WERI-Rb-1 (cell line): ENCODE results near the gene GJB4.

Experiments used
- DNase-seq: peaks from one replicate; pipeline ENCODE4 v3.0.0-alpha.2; 2020
- H3K27ac ChIP-seq: fragments of 250-450 bp; sonication (Bioruptor Pico); 2 replicates; pipeline ENCODE4 v1.5.1; 2020; ENCODE audit warnings: mild to moderate bottlenecking, moderate library complexity
- H3K27me3 ChIP-seq: fragments of 250-450 bp; sonication (Bioruptor Pico); 2 replicates; pipeline ENCODE4 v1.5.1; 2021; ENCODE audit warnings: mild to moderate bottlenecking, low read depth, moderate library complexity; ENCODE audit not compliant: insufficient read depth, severe bottlenecking
- H3K36me3 ChIP-seq: fragments of 250-450 bp; sonication (Bioruptor Pico); 2 replicates; pipeline ENCODE4 v1.5.1; 2020; ENCODE audit warnings: mild to moderate bottlenecking, moderate library complexity
- H3K4me3 ChIP-seq: 2 replicates; pipeline ENCODE4 v1.5.1; 2011; ENCODE audit warnings: low read depth, mild to moderate bottlenecking, control low read depth, low read length
- H3K9me3 ChIP-seq: fragments of 250-450 bp; sonication (Bioruptor Pico); 2 replicates; pipeline ENCODE4 v1.5.1; 2021; ENCODE audit warnings: mild to moderate bottlenecking, moderate library complexity; ENCODE audit not compliant: severe bottlenecking
- CTCF ChIP-seq: IDR thresholded peaks from 2 replicates; pipeline ENCODE4 v1.5.1; 2011; ENCODE audit warnings: low read depth, mild to moderate bottlenecking, control low read depth, inconsistent platforms, low read length

Gene GJB4

DNA sequence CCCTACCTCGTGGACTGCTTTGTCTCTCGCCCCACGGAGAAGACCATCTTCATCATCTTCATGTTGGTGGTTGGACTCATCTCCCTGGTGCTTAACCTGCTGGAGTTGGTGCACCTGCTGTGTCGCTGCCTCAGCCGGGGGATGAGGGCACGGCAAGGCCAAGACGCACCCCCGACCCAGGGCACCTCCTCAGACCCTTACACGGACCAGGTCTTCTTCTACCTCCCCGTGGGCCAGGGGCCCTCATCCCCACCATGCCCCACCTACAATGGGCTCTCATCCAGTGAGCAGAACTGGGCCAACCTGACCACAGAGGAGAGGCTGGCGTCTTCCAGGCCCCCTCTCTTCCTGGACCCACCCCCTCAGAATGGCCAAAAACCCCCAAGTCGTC is 35.2 kb downstream of the GJB4 start:
- no peak for DNase-seq
- Histone ChIP-seq H3K36me3 (no peaks in the 10 kb centered on the region), H3K27me3 (peaks cover 51% of the 10 kb centered on the region)

DNA sequence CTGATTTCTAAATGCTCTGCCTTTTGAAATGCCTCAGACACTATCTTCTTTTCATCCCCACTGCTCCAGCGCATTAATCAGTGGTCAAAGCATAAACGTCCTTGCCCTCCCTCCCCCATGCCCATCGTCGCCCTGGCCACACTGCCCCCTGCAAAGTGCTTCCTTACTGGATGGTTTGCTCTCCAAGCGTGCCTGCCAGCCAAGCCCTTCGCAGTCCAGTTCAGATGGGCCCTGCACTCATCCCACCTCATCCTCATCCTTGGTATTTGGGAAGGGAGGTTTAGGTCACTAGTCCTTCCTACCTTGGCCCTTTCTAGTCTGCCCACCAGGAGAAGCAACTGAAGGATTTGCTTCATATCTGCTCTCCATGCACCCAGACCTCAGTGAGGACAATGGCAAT is 36.4 kb downstream of the GJB4 start:
- H3K27me3 ChIP-seq: peaks cover 46% of the 10 kb centered on the region
- TF ChIP-seq CTCF: no peak
- no peak overlapping the region for H3K27ac ChIP-seq
- H3K36me3 ChIP-seq: no peaks in the 10 kb centered on the region
- no peaks in the 10 kb centered on the region for H3K9me3 ChIP-seq
- no peak for DNase-seq
- H3K4me3 ChIP-seq: no peak overlapping the region

More for the DNA sequence above, 35.2 kb downstream of the GJB4 start:
- Histone ChIP-seq H3K9me3 (no peaks in the 10 kb centered on the region), H3K4me3 (no peak overlapping the region), H3K27ac (no peak overlapping the region)
- TF ChIP-seq CTCF: no peak

- no peak for DNase-seq
- TF ChIP-seq CTCF: no peak
Measured at GRCh38 chr1:34796990-34797389, 37.5 kb downstream of the GJB4 start.

DNA sequence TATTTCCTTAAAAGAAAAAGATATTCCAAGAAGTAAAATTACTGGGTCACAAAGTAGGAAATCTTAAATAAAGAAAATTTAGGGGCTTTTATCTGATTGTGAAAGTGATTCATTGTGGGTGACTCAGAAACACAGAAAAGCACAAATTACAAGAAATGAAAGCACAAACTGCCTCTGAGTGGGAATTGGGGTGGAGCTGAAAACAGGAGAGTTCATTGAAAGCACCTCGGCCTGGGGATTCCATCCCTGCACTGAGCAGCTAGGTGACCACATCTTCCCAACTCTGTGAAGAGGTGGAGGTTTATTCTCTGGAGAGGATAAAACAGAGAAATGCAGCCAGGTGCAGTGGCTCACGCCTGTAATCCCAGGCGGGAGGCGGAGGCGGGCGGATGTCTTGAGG is 40.7 kb downstream of the GJB4 start:
- Histone ChIP-seq H3K36me3 (no peaks in the 10 kb centered on the region), H3K4me3 (no peak overlapping the region)
- no peak for DNase-seq

More at GRCh38 chr1:34796990-34797389, 37.5 kb downstream of the GJB4 start:
- no peaks in the 10 kb centered on the region for H3K9me3 ChIP-seq
- H3K27ac ChIP-seq: no peak overlapping the region
- H3K4me3 ChIP-seq: no peak overlapping the region
- peaks cover 39% of the 10 kb centered on the region for H3K27me3 ChIP-seq
- no peaks in the 10 kb centered on the region for H3K36me3 ChIP-seq

GRCh38 chr1:34803770-34804169 is 44.2 kb downstream of the GJB4 start:
- DNase-seq: no peak
- no peaks in the 10 kb centered on the region for H3K36me3 ChIP-seq
- no peak overlapping the region for H3K27ac ChIP-seq
- TF ChIP-seq CTCF: no peak
- no peak overlapping the region for H3K4me3 ChIP-seq
- peaks cover 7% of the 10 kb centered on the region for H3K9me3 ChIP-seq
- H3K27me3 ChIP-seq: peaks cover 12% of the 10 kb centered on the region

More for the DNA sequence above, 40.7 kb downstream of the GJB4 start:
- peaks cover 25% of the 10 kb centered on the region for H3K27me3 ChIP-seq
- no peak overlapping the region for H3K27ac ChIP-seq
- TF ChIP-seq CTCF: no peak
- peaks cover 7% of the 10 kb centered on the region for H3K9me3 ChIP-seq

GRCh38 chr1:34806396-34806795 is 46.9 kb downstream of the GJB4 start:
- Histone ChIP-seq H3K36me3 (no peaks in the 10 kb centered on the region), H3K4me3 (no peak overlapping the region), H3K27me3 (peaks cover 12% of the 10 kb centered on the region), H3K9me3 (peaks cover 7% of the 10 kb centered on the region), H3K27ac (no peak overlapping the region)
- no peak for DNase-seq
- no peak for TF ChIP-seq CTCF
